Measurements from ENCODE around the gene TBC1D26.

- TF ChIP-seq REST (IDR thresholded peaks at IDR 0.05; ENCODE audit: low read depth) = no peak
- TF ChIP-seq TAF1 (IDR thresholded peaks at IDR 0.05; ENCODE audit: low read depth) = no peak
- TF ChIP-seq ZBTB7A (IDR thresholded peaks at IDR 0.05; ENCODE audit: low read depth) = no peak
- TF ChIP-seq CREB1 (IDR thresholded peaks at IDR 0.05; ENCODE audit: low read depth) = no peak
- no peak for TF ChIP-seq TCF12 (IDR thresholded peaks at IDR 0.05; ENCODE audit: low read depth)
- TF ChIP-seq MAX (IDR thresholded peaks at IDR 0.05) = no peak
- TF ChIP-seq USF1 (IDR thresholded peaks at IDR 0.05) = no peak
- no peak for TF ChIP-seq RAD21 (IDR thresholded peaks at IDR 0.05; ENCODE audit: low read depth)
- no peak for TF ChIP-seq FOXM1 (IDR thresholded peaks at IDR 0.05; ENCODE audit: borderline replicate concordance, low read depth)
- TF ChIP-seq CEBPB (IDR thresholded peaks at IDR 0.05) = no peak
- no peak for TF ChIP-seq YY1 (IDR thresholded peaks at IDR 0.05; ENCODE audit: low read depth)
These were observed 47.0 kb downstream of the TBC1D26 start for GRCh38 chr17:15779119-15779518.

Measured in Ishikawa (cell line).